ENCODE data around the gene ACOT7.

Gene ACOT7

DNA sequence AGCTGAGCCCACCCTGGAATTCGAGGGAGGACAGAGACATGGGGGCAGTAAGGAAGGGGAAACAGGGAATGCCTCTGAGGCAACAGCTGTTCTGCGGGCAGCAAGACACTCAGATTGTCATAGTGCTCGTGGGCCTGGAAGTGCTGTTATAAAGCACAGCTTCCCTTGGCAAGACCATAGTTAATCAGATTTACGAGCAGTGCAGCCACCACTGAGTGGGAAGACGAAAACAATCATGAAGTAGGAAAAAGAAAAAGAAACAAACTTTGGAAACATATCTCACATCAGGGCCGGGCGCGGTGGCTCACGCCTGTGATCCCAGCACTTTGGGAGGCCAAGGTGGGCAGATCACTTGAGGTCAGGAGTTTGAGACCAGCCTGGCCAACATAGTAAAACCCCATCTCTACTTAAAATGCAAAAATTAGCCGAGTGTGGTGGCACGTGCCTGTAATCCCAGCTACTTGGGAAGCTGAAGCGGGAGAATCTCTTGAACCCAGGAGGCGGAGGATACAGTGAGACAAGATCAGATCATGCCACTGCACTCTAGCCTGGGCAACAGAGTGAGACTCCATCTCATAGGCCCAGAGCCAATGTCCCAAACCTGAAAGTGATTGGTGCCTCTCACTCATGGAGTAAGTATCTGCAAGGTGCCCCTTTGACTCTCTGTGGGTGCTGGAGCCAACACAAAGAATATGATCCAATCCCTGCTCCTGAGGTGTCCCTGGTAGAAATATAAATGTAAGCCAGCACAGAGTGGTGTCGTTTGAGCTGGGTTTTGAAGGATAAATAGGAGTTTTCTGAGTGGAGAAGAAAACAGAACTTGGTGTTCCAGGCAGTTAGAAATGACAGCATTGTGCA, 77.1 kb downstream of the ACOT7 start:
- Histone ChIP-seq H3K27ac (ENCODE audit: low read depth, low read length) (no peak overlapping the region), H3F3A (ENCODE audit: insufficient read depth) (no peaks in the 10 kb centered on the region), H3K4me3 (ENCODE audit: insufficient read depth, low read length, poor library complexity, severe bottlenecking) (no peak overlapping the region), H3K79me2 (ENCODE audit: insufficient read depth, low read length) (no peaks in the 10 kb centered on the region), H2AFZ (ENCODE audit: low read depth, low read length, severe bottlenecking) (no peak overlapping the region), H3K27me3 (ENCODE audit: low read length) (no peaks in the 10 kb centered on the region), H3K9me3 (ENCODE audit: insufficient read depth, low read length) (no peaks in the 10 kb centered on the region), H3K9ac (ENCODE audit: low read length) (no peak overlapping the region), H4K20me1 (ENCODE audit: low read depth, low read length) (no peaks in the 10 kb centered on the region), H3K9me2 (replicated peaks; ENCODE audit: insufficient read depth, low read length) (no peaks in the 10 kb centered on the region), H3K4me2 (ENCODE audit: low read depth, low read length, poor library complexity, severe bottlenecking) (no peak overlapping the region), H3K36me3 (ENCODE audit: low read length) (no peaks in the 10 kb centered on the region)
- TF ChIP-seq EZH2phosphoT487 (conservative IDR thresholded peaks at IDR 0.05; ENCODE audit: low read length) = no peak
- TF ChIP-seq, protein P1, sequence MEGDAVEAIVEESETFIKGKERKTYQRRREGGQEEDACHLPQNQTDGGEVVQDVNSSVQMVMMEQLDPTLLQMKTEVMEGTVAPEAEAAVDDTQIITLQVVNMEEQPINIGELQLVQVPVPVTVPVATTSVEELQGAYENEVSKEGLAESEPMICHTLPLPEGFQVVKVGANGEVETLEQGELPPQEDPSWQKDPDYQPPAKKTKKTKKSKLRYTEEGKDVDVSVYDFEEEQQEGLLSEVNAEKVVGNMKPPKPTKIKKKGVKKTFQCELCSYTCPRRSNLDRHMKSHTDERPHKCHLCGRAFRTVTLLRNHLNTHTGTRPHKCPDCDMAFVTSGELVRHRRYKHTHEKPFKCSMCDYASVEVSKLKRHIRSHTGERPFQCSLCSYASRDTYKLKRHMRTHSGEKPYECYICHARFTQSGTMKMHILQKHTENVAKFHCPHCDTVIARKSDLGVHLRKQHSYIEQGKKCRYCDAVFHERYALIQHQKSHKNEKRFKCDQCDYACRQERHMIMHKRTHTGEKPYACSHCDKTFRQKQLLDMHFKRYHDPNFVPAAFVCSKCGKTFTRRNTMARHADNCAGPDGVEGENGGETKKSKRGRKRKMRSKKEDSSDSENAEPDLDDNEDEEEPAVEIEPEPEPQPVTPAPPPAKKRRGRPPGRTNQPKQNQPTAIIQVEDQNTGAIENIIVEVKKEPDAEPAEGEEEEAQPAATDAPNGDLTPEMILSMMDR (IDR thresholded peaks at IDR 0.05; ENCODE audit: insufficient read depth, low read length, poor library complexity, severe bottlenecking) = no peak

DNA sequence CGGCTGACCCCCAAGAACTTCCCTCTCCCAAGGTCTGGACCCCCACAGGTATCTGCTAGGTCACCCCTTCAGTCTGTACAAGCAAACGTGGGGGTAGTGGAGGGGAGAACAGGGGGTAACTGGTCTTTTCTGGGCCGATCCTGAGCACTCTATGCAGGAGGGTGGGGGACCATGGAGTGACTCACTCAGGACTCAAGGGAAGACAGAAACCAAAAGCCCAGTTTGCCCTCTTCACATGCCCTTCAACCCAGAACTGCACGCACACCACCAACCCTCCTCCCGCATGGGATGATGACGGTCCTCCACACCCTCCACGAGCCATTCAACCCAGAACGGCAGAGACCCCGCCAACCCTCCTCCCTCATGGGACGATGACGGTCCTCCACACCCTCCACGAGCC, 79.1 kb downstream of the ACOT7 start:
- no peaks in the 10 kb centered on the region for H4K20me1 ChIP-seq (ENCODE audit: low read depth, low read length)

DNA sequence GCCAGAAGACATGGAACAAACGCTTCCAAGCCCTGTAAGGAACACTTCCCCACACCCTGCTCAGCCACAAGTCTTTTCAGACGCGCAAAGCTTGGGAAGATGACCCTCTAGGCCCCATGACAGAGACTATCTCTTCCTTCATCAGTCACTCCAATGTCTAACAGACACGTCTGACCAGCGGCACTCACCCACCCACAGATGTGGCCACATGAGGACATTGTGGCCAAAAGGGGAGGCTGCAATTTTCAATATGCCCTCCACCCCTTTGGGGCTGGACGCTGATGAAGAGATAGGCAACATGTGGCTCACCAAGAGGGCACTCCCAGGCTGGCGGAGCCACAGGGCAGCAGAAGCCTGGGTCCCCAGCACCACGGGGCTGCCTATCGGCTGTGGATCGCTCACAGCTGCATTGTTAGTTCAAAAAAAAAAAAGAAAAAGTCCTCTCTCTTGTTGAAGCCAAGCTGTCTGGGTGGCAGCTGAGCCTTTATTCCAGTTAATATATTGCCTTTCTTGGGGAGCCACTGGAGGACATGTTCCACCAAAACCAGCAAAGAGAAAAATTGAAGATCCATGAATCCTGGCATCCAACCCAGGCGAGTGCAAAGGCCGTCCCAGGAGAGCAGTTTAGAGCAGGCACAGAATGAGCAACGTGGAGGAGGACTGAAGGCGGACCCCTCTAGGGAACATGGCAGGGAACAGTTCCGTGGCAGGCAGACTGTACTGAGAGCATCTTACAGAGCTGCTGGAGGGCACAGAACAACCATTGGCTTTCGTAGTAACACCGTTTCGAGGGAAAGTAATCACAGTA, 80.0 kb downstream of the ACOT7 start:
- no peaks in the 10 kb centered on the region for H3K27me3 ChIP-seq (ENCODE audit: low read length)
- H3K4me2 ChIP-seq (ENCODE audit: low read depth, low read length, poor library complexity, severe bottlenecking) = no peak overlapping the region
- no peak overlapping the region for H3K27ac ChIP-seq (ENCODE audit: low read depth, low read length)
- no peak for TF ChIP-seq EZH2phosphoT487 (conservative IDR thresholded peaks at IDR 0.05; ENCODE audit: low read length)
- TF ChIP-seq, protein P1 (IDR thresholded peaks at IDR 0.05; ENCODE audit: insufficient read depth, low read length, poor library complexity, severe bottlenecking) = no peak
- no peaks in the 10 kb centered on the region for H3K79me2 ChIP-seq (ENCODE audit: insufficient read depth, low read length)
- no peak overlapping the region for H3K4me3 ChIP-seq (ENCODE audit: insufficient read depth, low read length, poor library complexity, severe bottlenecking)
- no peaks in the 10 kb centered on the region for H3K9me3 ChIP-seq (ENCODE audit: insufficient read depth, low read length)
- H3F3A ChIP-seq (ENCODE audit: insufficient read depth) = no peaks in the 10 kb centered on the region
- H3K9me2 ChIP-seq (replicated peaks; ENCODE audit: insufficient read depth, low read length) = no peaks in the 10 kb centered on the region
- no peak overlapping the region for H2AFZ ChIP-seq (ENCODE audit: low read depth, low read length, severe bottlenecking)
- no peaks in the 10 kb centered on the region for H4K20me1 ChIP-seq (ENCODE audit: low read depth, low read length)
- H3K9ac ChIP-seq (ENCODE audit: low read length) = no peak overlapping the region
- H3K36me3 ChIP-seq (ENCODE audit: low read length) = no peaks in the 10 kb centered on the region

More for the DNA sequence above, 79.1 kb downstream of the ACOT7 start:
- Histone ChIP-seq H3K4me3 (ENCODE audit: insufficient read depth, low read length, poor library complexity, severe bottlenecking) (no peak overlapping the region), H3K27ac (ENCODE audit: low read depth, low read length) (no peak overlapping the region), H3K79me2 (ENCODE audit: insufficient read depth, low read length) (no peaks in the 10 kb centered on the region), H3F3A (ENCODE audit: insufficient read depth) (no peaks in the 10 kb centered on the region), H3K9me2 (replicated peaks; ENCODE audit: insufficient read depth, low read length) (no peaks in the 10 kb centered on the region), H2AFZ (ENCODE audit: low read depth, low read length, severe bottlenecking) (no peak overlapping the region), H3K27me3 (ENCODE audit: low read length) (no peaks in the 10 kb centered on the region), H3K9me3 (ENCODE audit: insufficient read depth, low read length) (no peaks in the 10 kb centered on the region), H3K9ac (ENCODE audit: low read length) (no peak overlapping the region), H3K4me2 (ENCODE audit: low read depth, low read length, poor library complexity, severe bottlenecking) (no peak overlapping the region), H3K36me3 (ENCODE audit: low read length) (no peaks in the 10 kb centered on the region)
- TF ChIP-seq, protein P1 (IDR thresholded peaks at IDR 0.05; ENCODE audit: insufficient read depth, low read length, poor library complexity, severe bottlenecking) = no peak
- no peak for TF ChIP-seq EZH2phosphoT487 (conservative IDR thresholded peaks at IDR 0.05; ENCODE audit: low read length)

All from SU-DHL-6 (cell line).